Measurements from ENCODE around the gene UCN3. TPM values are rescaled to one million over a fixed set of nuclear protein-coding genes. Genes with fewer than 3 reads are reported as not detected.
A peak's percentile ranks its signal among the peaks of the same experiment; 100 is the strongest.

UCN3 gene
- total and polyA plus RNA-seq, 2 experiments from 2014 or later = not detected

DNA sequence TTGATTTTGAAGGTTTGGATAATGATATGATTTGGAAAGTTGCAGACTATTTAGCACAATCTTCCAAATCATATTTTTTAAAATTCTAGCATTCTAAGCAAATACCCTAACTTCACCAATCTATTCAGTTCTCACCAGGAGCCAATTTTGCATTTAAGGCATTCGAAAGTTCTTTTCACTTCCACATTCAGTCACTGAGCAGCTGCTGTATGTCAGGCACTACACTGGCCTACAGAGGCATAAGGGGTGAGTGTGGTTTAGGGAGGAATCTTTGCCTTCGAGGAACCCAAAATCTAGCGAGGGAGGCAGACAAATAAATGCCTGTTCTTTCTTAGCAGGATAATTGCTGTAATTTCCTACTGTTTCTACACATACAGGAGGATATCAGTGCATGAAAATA lies 10.7 kb upstream of the UCN3 start:
- DNase-seq (ENCODE audit: low spot score) = no peak
- Histone ChIP-seq H3K79me2 (no peaks in the 10 kb centered on the region), H3K27me3 (peaks cover 4% of the 10 kb centered on the region), H3K36me3 (replicated peaks; ENCODE audit: insufficient read depth, low read depth) (no peaks in the 10 kb centered on the region), H3K27ac (no peak overlapping the region), H3K4me2 (no peak overlapping the region), H4K20me1 (ENCODE audit: insufficient read depth, poor library complexity, severe bottlenecking) (no peaks in the 10 kb centered on the region), H3K9me3 (ENCODE audit: low read depth) (no peaks in the 10 kb centered on the region), H2AFZ (no peak overlapping the region), H3K4me1 (ENCODE audit: insufficient read depth) (no peaks in the 10 kb centered on the region), H3K4me3 (no peak overlapping the region), H3K9me2 (replicated peaks; ENCODE audit: insufficient read depth) (no peaks in the 10 kb centered on the region)
- WGBS (ENCODE audit: low lambda C conversion rate, missing lambda C conversion rate) = 72% methylated on average over 3 of the region's 3 CpGs
- no peak for TF ChIP-seq EZH2phosphoT487 (IDR thresholded peaks at IDR 0.05; ENCODE audit: low read depth, severe bottlenecking, unreplicated experiment)
- TF ChIP-seq EZH2 (IDR thresholded peaks at IDR 0.05; ENCODE audit: borderline replicate concordance) = no peak

DNA sequence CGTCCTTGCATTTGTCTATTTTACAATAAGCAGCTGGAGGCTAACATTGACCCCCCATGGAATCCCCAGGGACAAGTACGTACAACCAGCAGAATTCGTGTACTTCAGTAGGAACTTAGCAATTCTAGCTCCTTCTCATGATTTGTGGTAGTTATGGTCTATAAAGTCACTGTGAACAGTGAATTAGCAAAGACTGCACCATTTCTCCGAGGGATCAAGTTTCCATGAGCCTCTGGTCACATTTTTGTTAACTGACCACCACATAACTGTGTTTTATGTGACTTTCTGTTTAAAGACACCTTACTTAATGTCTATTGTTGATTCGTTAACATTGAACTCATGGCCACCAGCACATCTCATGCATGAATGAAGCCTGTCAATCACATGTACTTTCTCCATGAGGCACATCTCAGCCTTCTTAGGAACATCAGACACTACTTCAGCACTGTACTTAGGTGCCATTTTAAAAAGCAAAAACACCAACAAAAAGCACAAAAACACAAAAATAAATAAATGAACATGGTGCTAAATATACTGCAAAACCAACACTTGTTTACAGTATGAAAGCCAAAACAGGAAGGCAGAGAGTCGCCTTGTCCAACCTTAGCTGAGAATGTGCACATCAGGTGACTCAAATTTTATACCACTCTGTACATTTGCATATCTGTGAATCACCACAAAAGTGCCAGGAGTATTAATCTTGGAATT lies 9.0 kb upstream of the UCN3 start:
- no peak for DNase-seq (ENCODE audit: low spot score)
- peaks cover 4% of the 10 kb centered on the region for H3K27me3 ChIP-seq
- 82% methylated on average over 6 of the region's 6 CpGs for WGBS (ENCODE audit: low lambda C conversion rate, missing lambda C conversion rate)

GRCh38 chr10:5356302-5356763 lies 8.4 kb upstream of the UCN3 start:
- H4K20me1 ChIP-seq (ENCODE audit: insufficient read depth, poor library complexity, severe bottlenecking) = no peaks in the 10 kb centered on the region
- H3K4me1 ChIP-seq (ENCODE audit: insufficient read depth) = no peaks in the 10 kb centered on the region
- H3K9me3 ChIP-seq (ENCODE audit: low read depth) = no peaks in the 10 kb centered on the region
- H3K27me3 ChIP-seq = peaks cover 4% of the 10 kb centered on the region
- 88% methylated on average over 4 of the region's 4 CpGs for WGBS (ENCODE audit: low lambda C conversion rate, missing lambda C conversion rate)
- no peaks in the 10 kb centered on the region for H3K9me2 ChIP-seq (replicated peaks; ENCODE audit: insufficient read depth)
- no peaks in the 10 kb centered on the region for H3K79me2 ChIP-seq
- no peak for DNase-seq (ENCODE audit: low spot score)
- no peak overlapping the region for H3K4me3 ChIP-seq
- H3K27ac ChIP-seq = no peak overlapping the region
- TF ChIP-seq EZH2 (IDR thresholded peaks at IDR 0.05; ENCODE audit: borderline replicate concordance) (no peak), EZH2phosphoT487 (IDR thresholded peaks at IDR 0.05; ENCODE audit: low read depth, severe bottlenecking, unreplicated experiment) (no peak)
- TF ChIP-seq, protein P1, sequence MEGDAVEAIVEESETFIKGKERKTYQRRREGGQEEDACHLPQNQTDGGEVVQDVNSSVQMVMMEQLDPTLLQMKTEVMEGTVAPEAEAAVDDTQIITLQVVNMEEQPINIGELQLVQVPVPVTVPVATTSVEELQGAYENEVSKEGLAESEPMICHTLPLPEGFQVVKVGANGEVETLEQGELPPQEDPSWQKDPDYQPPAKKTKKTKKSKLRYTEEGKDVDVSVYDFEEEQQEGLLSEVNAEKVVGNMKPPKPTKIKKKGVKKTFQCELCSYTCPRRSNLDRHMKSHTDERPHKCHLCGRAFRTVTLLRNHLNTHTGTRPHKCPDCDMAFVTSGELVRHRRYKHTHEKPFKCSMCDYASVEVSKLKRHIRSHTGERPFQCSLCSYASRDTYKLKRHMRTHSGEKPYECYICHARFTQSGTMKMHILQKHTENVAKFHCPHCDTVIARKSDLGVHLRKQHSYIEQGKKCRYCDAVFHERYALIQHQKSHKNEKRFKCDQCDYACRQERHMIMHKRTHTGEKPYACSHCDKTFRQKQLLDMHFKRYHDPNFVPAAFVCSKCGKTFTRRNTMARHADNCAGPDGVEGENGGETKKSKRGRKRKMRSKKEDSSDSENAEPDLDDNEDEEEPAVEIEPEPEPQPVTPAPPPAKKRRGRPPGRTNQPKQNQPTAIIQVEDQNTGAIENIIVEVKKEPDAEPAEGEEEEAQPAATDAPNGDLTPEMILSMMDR (IDR thresholded peaks at IDR 0.05; ENCODE audit: poor library complexity) = no peak
- H3K4me2 ChIP-seq = no peak overlapping the region
- H2AFZ ChIP-seq = no peak overlapping the region
- no peaks in the 10 kb centered on the region for H3K36me3 ChIP-seq (replicated peaks; ENCODE audit: insufficient read depth, low read depth)

More for the DNA sequence above, 9.0 kb upstream of the UCN3 start:
- Histone ChIP-seq H2AFZ (no peak overlapping the region), H3K4me2 (no peak overlapping the region), H3K79me2 (no peaks in the 10 kb centered on the region), H3K9me3 (ENCODE audit: low read depth) (no peaks in the 10 kb centered on the region), H4K20me1 (ENCODE audit: insufficient read depth, poor library complexity, severe bottlenecking) (no peaks in the 10 kb centered on the region), H3K4me1 (ENCODE audit: insufficient read depth) (no peaks in the 10 kb centered on the region), H3K4me3 (no peak overlapping the region), H3K9me2 (replicated peaks; ENCODE audit: insufficient read depth) (no peaks in the 10 kb centered on the region), H3K36me3 (replicated peaks; ENCODE audit: insufficient read depth, low read depth) (no peaks in the 10 kb centered on the region), H3K27ac (no peak overlapping the region)
- TF ChIP-seq EZH2phosphoT487 (IDR thresholded peaks at IDR 0.05; ENCODE audit: low read depth, severe bottlenecking, unreplicated experiment) = no peak
- TF ChIP-seq EZH2 (IDR thresholded peaks at IDR 0.05; ENCODE audit: borderline replicate concordance) = no peak
- TF ChIP-seq, protein P1 (IDR thresholded peaks at IDR 0.05; ENCODE audit: poor library complexity) = no peak

DNA sequence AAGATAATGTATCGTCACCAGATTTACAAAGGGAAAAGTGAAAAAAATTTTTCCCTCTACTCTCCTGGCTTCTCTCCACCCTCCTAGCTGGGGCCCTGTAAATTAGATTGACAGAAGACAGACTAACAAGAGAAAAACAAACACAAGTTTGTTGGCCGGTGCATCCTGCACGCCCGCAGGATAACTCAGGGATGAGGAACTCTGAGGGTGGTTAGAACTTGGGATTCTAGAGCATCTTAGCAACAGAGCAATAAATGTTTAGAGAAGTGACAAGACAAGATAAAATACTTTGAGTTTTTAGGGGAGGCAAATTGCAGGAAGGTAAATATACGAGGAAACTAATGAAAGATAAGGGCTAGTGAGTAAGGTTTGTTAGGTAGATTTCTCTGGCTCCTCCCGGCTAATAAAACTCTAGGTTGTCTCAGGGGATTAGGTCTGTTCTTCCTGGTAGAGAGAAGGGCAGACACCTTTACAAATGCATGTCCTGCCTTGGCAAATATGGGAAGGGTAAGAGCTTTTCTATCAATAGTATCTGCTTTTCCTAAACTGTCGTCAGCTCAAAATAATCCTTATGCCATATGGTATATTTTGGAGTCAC lies 4.3 kb upstream of the UCN3 start:
- H2AFZ ChIP-seq = no peak overlapping the region
- H3K4me3 ChIP-seq = no peak overlapping the region
- no peak overlapping the region for H3K27ac ChIP-seq
- no peaks in the 10 kb centered on the region for H3K9me2 ChIP-seq (replicated peaks; ENCODE audit: insufficient read depth)
- TF ChIP-seq, protein P1 (IDR thresholded peaks at IDR 0.05; ENCODE audit: poor library complexity) = no peak
- TF ChIP-seq EZH2 (IDR thresholded peaks at IDR 0.05; ENCODE audit: borderline replicate concordance) = no peak
- no peak for TF ChIP-seq EZH2phosphoT487 (IDR thresholded peaks at IDR 0.05; ENCODE audit: low read depth, severe bottlenecking, unreplicated experiment)
- WGBS (ENCODE audit: low lambda C conversion rate, missing lambda C conversion rate) = 29% methylated on average over 7 of the region's 7 CpGs
- no peaks in the 10 kb centered on the region for H3K9me3 ChIP-seq (ENCODE audit: low read depth)
- H4K20me1 ChIP-seq (ENCODE audit: insufficient read depth, poor library complexity, severe bottlenecking) = no peaks in the 10 kb centered on the region
- H3K79me2 ChIP-seq = no peaks in the 10 kb centered on the region
- H3K4me2 ChIP-seq = no peak overlapping the region
- H3K36me3 ChIP-seq (replicated peaks; ENCODE audit: insufficient read depth, low read depth) = no peaks in the 10 kb centered on the region
- peak; percentile 17 for DNase-seq (ENCODE audit: low spot score)
- no peaks in the 10 kb centered on the region for H3K4me1 ChIP-seq (ENCODE audit: insufficient read depth)
- peaks cover 4% of the 10 kb centered on the region for H3K27me3 ChIP-seq
